ENCODE results near the gene KCTD12. TPM values are rescaled to one million over a fixed set of nuclear protein-coding genes. Genes with fewer than 3 reads are reported as not detected.
"Not testable (repeated sequence)": the region's sequence is repeated elsewhere in the genome, so short reads cannot be mapped to it uniquely, and the experiment has no call there.

KCTD12 gene
- 1.2 and 1.3 TPM in 2 replicates for total RNA-seq (2014; rRNA removed; shearing (Covaris generic))

DNA sequence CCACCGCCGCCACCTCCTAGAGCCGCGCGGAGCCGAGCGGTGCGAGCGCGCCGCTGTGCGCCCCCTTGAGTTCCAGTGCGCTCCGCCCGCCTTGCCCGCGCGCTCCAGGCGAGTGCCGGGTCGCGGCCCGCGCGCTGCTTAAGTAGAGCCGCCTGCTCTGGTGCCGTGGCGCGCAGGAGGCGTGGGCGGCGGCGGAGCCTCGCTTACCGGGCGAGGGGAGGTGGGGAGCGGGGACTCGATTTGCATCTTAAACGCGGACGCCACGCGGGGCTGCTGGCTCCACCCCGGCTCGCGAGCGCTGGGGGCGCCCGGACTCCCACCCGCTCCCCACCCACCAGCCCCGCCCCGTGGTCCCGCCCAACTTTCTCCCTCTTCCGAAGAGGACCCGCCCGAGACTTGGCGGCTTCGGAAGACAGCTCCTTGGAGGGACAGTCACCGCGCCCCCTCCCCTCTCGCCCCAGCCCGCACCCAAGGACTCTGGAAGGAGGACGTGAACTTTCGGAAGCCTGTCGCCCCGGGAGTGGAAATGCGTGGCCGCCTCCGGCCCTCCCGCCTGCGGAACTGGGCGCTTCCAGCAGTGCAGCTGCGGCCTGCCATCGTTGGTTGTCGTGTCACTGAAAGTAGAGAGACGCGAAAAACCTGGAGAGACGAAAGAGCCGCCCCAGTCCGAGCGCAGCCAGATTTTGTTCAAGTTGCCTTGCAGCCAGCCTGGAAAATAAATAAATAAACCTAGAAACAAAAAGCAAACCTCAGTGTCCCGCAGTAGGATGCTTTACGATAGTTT is at the start of gene KCTD12:
TSS of gene KCTD12 (minus strand) at position 114 of the 784 bp plus-strand sequence. CDS start 257 bp downstream, outside the sequence.
- Histone ChIP-seq H3K4me3 (peak within 1 kb of the TSS; percentile 46), H3K4me1 (replicated peaks) (peaks cover 16% of the 10 kb centered on the region), H3K27ac (no peak within 1 kb of the TSS), H3K27me3 (replicated peaks) (peaks cover 10% of the 10 kb centered on the region), H3K9me3 (replicated peaks) (0 out of 2 replicates have a peak, but pooled peaks cover 2% of the 10 kb centered on the region), H3K36me3 (no peaks in the 10 kb centered on the region)
- DNase-seq (ENCODE audit: low read depth in 1 of 2, low spot score in 2 of 2): peak; percentile 51 to 52

DNA sequence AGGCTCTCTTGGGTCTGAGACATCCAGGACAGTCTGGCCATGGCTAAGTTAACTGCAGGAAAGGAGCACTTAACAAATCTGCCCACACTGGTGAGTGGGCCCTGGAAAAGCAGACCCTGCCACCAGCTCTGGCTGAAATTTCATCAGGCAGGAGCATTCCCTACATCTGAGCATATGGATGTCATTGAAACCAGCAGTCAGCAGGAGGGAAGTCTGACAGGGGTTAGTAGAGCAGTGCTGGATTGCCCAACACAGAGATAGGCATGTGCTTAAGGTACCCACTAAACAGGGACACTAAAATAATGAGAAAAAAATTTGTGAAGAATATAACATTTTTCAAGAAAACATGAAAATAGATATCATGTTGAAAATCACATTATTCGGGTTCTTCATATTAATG is 48.5 kb upstream of the KCTD12 start:
- DNase-seq (ENCODE audit: low read depth in 1 of 2, low spot score in 2 of 2): no peak
- Histone ChIP-seq H3K4me3 (no peak overlapping the region), H3K27me3 (replicated peaks) (no peaks in the 10 kb centered on the region), H3K36me3 (no peaks in the 10 kb centered on the region), H3K27ac (no peak overlapping the region), H3K9me3 (replicated peaks) (no peaks in the 10 kb centered on the region), H3K4me1 (replicated peaks) (no peaks in the 10 kb centered on the region)

GRCh38 chr13:76932076-76932475 is 45.9 kb upstream of the KCTD12 start:
- Histone ChIP-seq H3K36me3 (no peaks in the 10 kb centered on the region), H3K9me3 (replicated peaks) (no peaks in the 10 kb centered on the region), H3K27ac (no peak overlapping the region), H3K27me3 (replicated peaks) (no peaks in the 10 kb centered on the region), H3K4me1 (replicated peaks) (no peaks in the 10 kb centered on the region), H3K4me3 (no peak overlapping the region)
- no peak for DNase-seq (ENCODE audit: low read depth in 1 of 2, low spot score in 2 of 2)

GRCh38 chr13:76929851-76930374 is 43.7 kb upstream of the KCTD12 start:
- Histone ChIP-seq H3K4me1 (replicated peaks) (no peaks in the 10 kb centered on the region), H3K4me3 (no peak overlapping the region), H3K27me3 (replicated peaks) (no peaks in the 10 kb centered on the region), H3K9me3 (replicated peaks) (no peaks in the 10 kb centered on the region), H3K27ac (no peak overlapping the region), H3K36me3 (no peaks in the 10 kb centered on the region)
- DNase-seq (ENCODE audit: low read depth in 1 of 2, low spot score in 2 of 2): no peak

- H3K27ac ChIP-seq: no peak overlapping the region
- H3K4me3 ChIP-seq: no peak overlapping the region
- no peaks in the 10 kb centered on the region for H3K9me3 ChIP-seq (replicated peaks)
- no peaks in the 10 kb centered on the region for H3K4me1 ChIP-seq (replicated peaks)
- no peaks in the 10 kb centered on the region for H3K27me3 ChIP-seq (replicated peaks)
- H3K36me3 ChIP-seq: no peaks in the 10 kb centered on the region
- DNase-seq (ENCODE audit: low read depth in 1 of 2, low spot score in 2 of 2): no peak
Observed at GRCh38 chr13:76929320-76929719, 43.1 kb upstream of the KCTD12 start.

GRCh38 chr13:76928456-76928855 is 42.3 kb upstream of the KCTD12 start:
- Histone ChIP-seq H3K36me3 (no peaks in the 10 kb centered on the region), H3K4me3 (no peak overlapping the region), H3K27ac (no peak overlapping the region), H3K9me3 (replicated peaks) (no peaks in the 10 kb centered on the region), H3K27me3 (replicated peaks) (no peaks in the 10 kb centered on the region), H3K4me1 (replicated peaks) (no peaks in the 10 kb centered on the region)
- DNase-seq (ENCODE audit: low read depth in 1 of 2, low spot score in 2 of 2): no peak

DNA sequence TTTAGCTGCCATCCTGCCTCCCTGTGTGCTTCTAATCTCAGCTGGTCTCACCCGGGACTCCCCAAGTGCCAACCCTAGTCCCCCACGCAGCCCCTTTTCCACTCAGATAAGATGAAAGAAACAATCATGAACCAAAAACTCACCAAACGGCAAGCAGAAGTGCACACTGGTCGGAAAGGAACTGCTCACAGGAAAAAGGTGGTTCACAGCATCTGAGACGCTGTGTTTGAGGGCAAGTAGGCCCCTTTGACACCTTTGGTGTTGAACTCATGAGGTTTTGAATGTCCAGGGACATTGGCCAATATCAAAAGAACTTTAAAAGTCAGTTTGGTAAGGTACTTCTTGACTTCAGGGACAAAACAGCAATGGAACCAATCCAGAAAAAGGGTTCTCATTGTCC is 41.8 kb upstream of the KCTD12 start:
- Histone ChIP-seq H3K9me3 (replicated peaks) (no peaks in the 10 kb centered on the region), H3K4me3 (no peak overlapping the region), H3K36me3 (no peaks in the 10 kb centered on the region), H3K27ac (no peak overlapping the region), H3K27me3 (replicated peaks) (no peaks in the 10 kb centered on the region), H3K4me1 (replicated peaks) (no peaks in the 10 kb centered on the region)
- DNase-seq (ENCODE audit: low read depth in 1 of 2, low spot score in 2 of 2): no peak

DNA sequence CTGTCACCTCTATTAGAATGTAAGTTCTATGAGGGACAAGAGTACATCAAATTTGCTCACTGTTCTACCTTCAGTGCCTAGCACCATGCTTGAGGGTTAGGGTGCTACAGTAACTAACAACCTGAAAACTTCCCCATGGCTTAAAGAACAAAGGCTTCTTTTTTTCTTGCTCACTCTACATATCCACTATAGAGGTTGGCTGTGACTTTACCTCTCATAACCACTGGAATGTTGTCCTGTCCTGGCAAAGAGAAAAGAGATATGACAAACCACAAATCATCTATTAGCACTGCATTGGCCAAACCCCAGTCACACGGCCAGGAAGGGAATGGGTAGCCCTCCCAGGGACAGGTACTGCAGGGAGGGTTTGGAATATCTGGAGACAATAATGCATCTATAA is 38.9 kb upstream of the KCTD12 start:
- Histone ChIP-seq H3K4me1 (replicated peaks) (no peaks in the 10 kb centered on the region), H3K27ac (no peak overlapping the region), H3K27me3 (replicated peaks) (no peaks in the 10 kb centered on the region), H3K36me3 (no peaks in the 10 kb centered on the region), H3K4me3 (no peak overlapping the region), H3K9me3 (replicated peaks) (no peaks in the 10 kb centered on the region)
- no peak for DNase-seq (ENCODE audit: low read depth in 1 of 2, low spot score in 2 of 2)

DNA sequence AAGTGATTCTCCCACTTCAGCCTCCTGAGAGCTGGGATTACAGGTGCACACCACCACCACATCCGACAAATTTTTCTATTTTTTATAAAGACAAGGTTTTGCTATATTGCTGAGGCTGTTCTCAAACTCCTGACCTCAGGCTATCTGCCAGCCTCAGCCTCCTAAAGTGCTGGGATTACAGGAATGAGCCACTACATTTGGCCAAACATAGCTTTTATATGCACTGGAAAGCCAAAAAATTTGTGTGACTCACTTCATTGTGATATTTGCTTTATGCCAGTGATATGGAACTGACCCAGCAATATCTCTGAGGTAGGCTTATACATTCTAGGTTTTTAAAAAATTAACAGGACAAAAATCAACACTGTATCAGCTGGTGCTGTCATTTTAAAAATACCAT is 35.3 kb upstream of the KCTD12 start:
- Histone ChIP-seq H3K4me3 (no peak overlapping the region), H3K9me3 (replicated peaks) (no peaks in the 10 kb centered on the region), H3K27me3 (replicated peaks) (no peaks in the 10 kb centered on the region), H3K4me1 (replicated peaks) (no peaks in the 10 kb centered on the region), H3K36me3 (no peaks in the 10 kb centered on the region), H3K27ac (no peak overlapping the region)
- no peak for DNase-seq (ENCODE audit: low read depth in 1 of 2, low spot score in 2 of 2)

DNA sequence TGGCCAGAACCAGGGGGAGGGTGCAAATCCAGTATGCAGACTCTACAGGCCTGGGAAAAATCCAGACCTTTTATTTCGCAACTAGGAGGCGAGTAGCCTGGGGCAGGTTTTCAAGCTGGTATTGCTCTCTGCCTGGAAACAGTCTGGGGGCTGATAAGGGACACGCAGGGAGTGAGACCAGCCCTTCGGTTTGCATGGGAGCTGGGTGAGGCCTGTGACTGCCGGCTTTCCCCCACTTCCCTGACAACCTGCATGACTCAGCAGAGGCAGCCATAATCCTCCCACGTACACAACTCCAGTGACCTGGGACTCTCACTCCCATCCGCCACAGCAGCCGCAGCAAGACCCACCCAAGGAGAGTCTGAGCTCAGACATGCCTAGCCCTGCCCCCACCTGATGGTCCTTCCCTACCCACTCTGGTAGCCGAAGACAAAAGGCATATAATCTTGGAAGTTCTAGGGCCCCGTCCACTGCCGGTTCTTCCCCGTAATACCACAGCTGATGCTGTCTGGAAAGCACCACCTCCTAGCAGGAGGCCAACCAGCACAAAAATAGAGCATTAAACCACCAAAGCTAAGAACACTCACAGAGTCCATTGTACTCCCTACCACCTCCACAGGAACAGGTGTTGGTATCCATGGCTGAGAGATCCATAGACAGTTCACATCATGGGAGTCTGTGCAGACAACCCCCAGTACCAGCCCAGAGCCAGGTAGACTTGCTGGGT is 31.7 kb upstream of the KCTD12 start:
- not testable (repeated sequence) for H3K27me3 ChIP-seq (replicated peaks); H3K4me3 ChIP-seq; H3K4me1 ChIP-seq (replicated peaks); DNase-seq (ENCODE audit: low read depth in 1 of 2, low spot score in 2 of 2); H3K36me3 ChIP-seq; H3K27ac ChIP-seq; H3K9me3 ChIP-seq (replicated peaks)

DNA sequence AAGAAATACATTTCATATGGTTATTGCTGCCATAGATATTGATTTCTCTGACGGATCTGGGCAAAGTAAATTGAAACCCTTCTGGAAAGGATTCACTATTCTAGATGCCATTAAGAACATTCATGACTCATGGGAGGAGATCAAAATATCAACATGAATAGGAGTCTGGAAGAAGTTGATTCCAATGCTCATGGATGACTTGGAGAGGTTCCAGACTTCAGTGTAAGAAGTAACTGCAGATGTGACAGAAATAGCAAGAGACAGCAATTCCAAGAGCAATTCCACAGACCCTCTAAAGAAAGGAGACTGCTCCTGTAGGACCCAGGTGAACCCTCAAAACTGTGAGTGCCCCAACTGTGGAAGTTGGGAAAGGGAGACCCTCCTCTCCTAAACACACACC is 30.9 kb upstream of the KCTD12 start:
- no peaks in the 10 kb centered on the region for H3K36me3 ChIP-seq
- no peak overlapping the region for H3K4me3 ChIP-seq
- H3K9me3 ChIP-seq (replicated peaks): no peaks in the 10 kb centered on the region
- no peaks in the 10 kb centered on the region for H3K27me3 ChIP-seq (replicated peaks)
- H3K4me1 ChIP-seq (replicated peaks): no peaks in the 10 kb centered on the region
- DNase-seq (ENCODE audit: low read depth in 1 of 2, low spot score in 2 of 2): no peak
- H3K27ac ChIP-seq: no peak overlapping the region

- Histone ChIP-seq H3K9me3 (replicated peaks) (no peaks in the 10 kb centered on the region), H3K27ac (no peak overlapping the region), H3K27me3 (replicated peaks) (no peaks in the 10 kb centered on the region), H3K4me3 (no peak overlapping the region), H3K4me1 (replicated peaks) (no peaks in the 10 kb centered on the region), H3K36me3 (no peaks in the 10 kb centered on the region)
- DNase-seq (ENCODE audit: low read depth in 1 of 2, low spot score in 2 of 2): no peak
Observed at GRCh38 chr13:76913898-76914297, 27.7 kb upstream of the KCTD12 start.

- H3K4me1 ChIP-seq (replicated peaks): no peaks in the 10 kb centered on the region
- H3K27me3 ChIP-seq (replicated peaks): no peaks in the 10 kb centered on the region
- H3K9me3 ChIP-seq (replicated peaks): no peaks in the 10 kb centered on the region
- no peaks in the 10 kb centered on the region for H3K36me3 ChIP-seq
- DNase-seq (ENCODE audit: low read depth in 1 of 2, low spot score in 2 of 2): no peak
- H3K27ac ChIP-seq: no peak overlapping the region
- H3K4me3 ChIP-seq: no peak overlapping the region
Observed at GRCh38 chr13:76912476-76912875, 26.3 kb upstream of the KCTD12 start.

GRCh38 chr13:76904507-76904906 is 18.3 kb upstream of the KCTD12 start:
- DNase-seq (ENCODE audit: low read depth in 1 of 2, low spot score in 2 of 2): no peak
- no peaks in the 10 kb centered on the region for H3K27me3 ChIP-seq (replicated peaks)
- H3K36me3 ChIP-seq: no peaks in the 10 kb centered on the region
- H3K4me1 ChIP-seq (replicated peaks): no peaks in the 10 kb centered on the region
- peaks cover under 1% of the 10 kb centered on the region; the same call in 1 of the 2 replicates for H3K9me3 ChIP-seq (replicated peaks)
- no peak overlapping the region for H3K27ac ChIP-seq
- H3K4me3 ChIP-seq: no peak overlapping the region
